Renal cortical epithelial cell (primary cell): Measurements from ENCODE around the gene SMCO4. TPM values are rescaled to one million over a fixed set of nuclear protein-coding genes. Genes with fewer than 3 reads are reported as not detected.
"Not testable (repeated sequence)": the region's sequence is repeated elsewhere in the genome, so short reads cannot be mapped to it uniquely, and the experiment has no call there.

Experiments used
- DNase-seq: peaks from one replicate; pipeline ENCODE4 v3.0.0-alpha.2; 2011; ENCODE audit warnings: low read depth
- total RNA-seq: library from RNA; depleted of rRNA; stranded (reverse); fragments of >200 nt; gene quantifications from 2 replicates; pipeline ENCODE4 v1.2.3, GENCODE V29; 2014

Gene SMCO4
- total RNA-seq, 1 donor from 2014 or later: 17.5 TPM

DNA sequence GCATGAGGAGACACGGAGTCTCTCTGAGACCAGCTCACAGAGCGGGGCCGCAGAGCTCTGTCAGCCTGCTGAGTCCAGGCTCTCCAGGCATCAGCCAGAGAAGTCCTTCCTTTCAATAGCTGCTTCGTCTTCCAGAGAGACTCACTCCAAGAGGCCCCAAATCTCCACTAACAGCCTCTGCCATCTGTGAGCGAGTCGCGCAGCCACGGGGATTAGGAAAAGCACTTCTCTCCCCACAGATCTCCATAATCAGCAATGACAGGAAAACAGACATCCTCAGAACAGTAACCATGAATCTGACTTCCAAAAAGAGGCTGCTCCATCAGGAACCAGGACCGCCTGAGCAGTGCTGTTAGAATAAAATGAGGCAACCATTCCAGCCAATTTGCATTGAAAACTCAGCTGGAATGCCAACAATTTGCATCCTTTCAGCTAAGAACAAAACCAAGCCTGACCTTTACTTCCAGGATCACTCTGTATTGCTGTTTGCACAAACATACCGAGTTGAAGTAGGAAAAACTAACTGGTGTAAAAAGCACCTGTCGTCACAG, 65.4 kb downstream of the SMCO4 start:
- DNase-seq: peak; percentile 78

DNA sequence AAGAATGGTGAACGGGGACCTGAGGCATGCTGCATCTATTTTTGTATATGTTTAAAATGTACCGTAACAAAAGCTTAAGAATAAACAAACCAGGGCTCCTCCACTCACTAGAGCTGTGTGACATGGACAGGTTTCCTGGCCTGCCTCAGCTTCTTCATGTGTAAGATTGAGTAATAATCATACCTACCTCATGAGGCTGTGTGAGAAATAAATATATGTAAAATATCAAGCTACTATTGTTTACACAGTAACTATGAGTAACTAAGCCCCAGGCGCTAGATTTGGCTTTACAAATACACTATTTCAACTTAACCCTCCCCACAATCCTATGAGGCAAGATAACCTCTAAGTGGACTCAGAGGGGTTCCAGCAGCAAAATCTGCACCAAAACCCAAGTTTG, 66.4 kb downstream of the SMCO4 start:
- peak; percentile 84 for DNase-seq

DNA sequence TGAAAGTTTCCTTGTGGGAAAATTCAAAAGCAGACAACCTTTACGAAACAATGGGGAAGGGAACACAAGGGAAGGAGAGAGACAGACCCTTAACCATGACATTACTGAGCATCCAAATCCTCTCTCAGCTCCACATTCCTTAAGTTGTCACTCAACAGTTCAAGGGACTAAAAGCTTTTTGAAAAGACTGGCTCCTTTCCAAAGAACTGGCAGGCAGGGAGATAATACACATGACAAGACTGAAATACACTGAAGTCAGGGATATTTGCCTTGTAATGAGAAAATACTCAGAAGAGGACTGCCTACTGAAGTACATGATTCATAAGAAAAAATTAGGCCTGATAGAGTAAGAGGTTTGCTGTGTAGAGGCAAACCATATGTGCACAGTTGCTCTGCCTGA, 69.1 kb downstream of the SMCO4 start:
- DNase-seq: no peak

DNA sequence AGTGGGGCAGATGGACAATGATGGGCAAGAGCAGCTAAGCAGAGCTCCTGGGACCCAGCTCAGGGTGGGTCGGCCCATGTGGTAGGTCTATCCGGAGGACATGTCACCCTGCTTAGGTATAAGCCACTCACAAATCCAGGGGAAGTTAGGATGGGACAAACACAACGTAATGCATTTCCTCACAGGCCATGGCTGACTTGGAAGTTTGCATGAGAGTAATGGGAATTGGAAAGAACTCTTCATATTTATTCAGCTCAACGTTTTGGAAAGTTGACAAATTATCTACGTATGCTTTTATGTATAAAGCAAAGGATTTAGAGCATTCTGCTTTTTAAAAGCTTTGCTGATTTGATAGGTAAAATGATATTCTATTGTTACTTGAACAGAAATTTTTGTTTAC, 74.9 kb downstream of the SMCO4 start:
- no peak for DNase-seq

- DNase-seq: no peak
These were observed 76.1 kb downstream of the SMCO4 start for GRCh38 chr11:93467054-93467453.

GRCh38 chr11:93464927-93465540, 78.2 kb downstream of the SMCO4 start:
- DNase-seq: no peak

- not testable (repeated sequence) for DNase-seq
These were observed 79.5 kb downstream of the SMCO4 start for GRCh38 chr11:93463666-93464065.

- no peak for DNase-seq
These were observed 84.9 kb downstream of the SMCO4 start for GRCh38 chr11:93458286-93458685.

GRCh38 chr11:93444617-93445073, 98.5 kb downstream of the SMCO4 start:
- peak; percentile 93 for DNase-seq

- not testable (repeated sequence) for DNase-seq
These were observed 100.0 kb downstream of the SMCO4 start for GRCh38 chr11:93443232-93443631.

DNA sequence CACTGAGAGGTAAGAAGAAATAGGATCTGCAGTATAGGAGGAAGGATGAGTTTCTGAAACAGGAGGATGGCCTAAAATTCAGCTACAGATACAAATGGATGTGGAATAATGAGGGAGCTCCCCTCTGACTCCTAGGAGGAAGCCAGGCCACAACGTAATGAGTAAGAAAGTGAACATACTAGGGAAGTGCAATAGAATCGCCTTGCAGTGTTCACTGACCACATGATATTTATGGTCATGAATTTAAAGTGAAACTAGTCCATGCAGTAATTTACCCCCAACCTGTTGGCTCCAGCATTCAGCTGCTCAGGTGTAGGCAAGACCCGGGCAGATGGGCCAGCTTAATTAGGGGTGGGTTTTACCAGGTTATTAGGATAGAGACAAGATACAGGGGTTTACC, 110.9 kb downstream of the SMCO4 start:
- no peak for DNase-seq

Other genes starting within 250 kb of the SMCO4 start
- gene DEUP1, start 212.6 kb downstream of the SMCO4 start, total RNA-seq: 0.65 TPM in 1 of 2 replicates, not detected in the other
- 8.5 and 21.9 TPM in 2 replicates for gene CEP295, start 118.3 kb upstream of the SMCO4 start, total RNA-seq
- 157 and 360 TPM in 2 replicates for gene TAF1D, start 198.1 kb upstream of the SMCO4 start, total RNA-seq
- gene C11orf54, start 198.3 kb upstream of the SMCO4 start, total RNA-seq: 21.5 and 61.6 TPM in 2 replicates
- gene MED17, start 240.9 kb upstream of the SMCO4 start, total RNA-seq: 24.8 and 45.9 TPM in 2 replicates